Nephron (organoid): ENCODE results near the gene NEK11.

Experiments used
- H3K27ac Mint-ChIP-seq, 3 experiments: 2 replicates each; pipeline ENCODE4 v1.8.0; 2020; ENCODE audit warnings: mixed read lengths in 3 of 3, mild to moderate bottlenecking in 2 of 3, moderate library complexity in 1 of 3
- H3K27me3 Mint-ChIP-seq: 2 replicates; pipeline ENCODE4 v1.8.0; 2021; ENCODE audit warnings: low read depth, mild to moderate bottlenecking, moderate library complexity, mixed read lengths
- H3K36me3 Mint-ChIP-seq: 2 replicates; pipeline ENCODE4 v1.8.0; 2020; ENCODE audit warnings: low read depth, mixed read lengths
- H3K4me1 Mint-ChIP-seq: 2 replicates; pipeline ENCODE4 v1.8.0; 2020; ENCODE audit warnings: mixed read lengths
- H3K4me3 Mint-ChIP-seq, 3 experiments: 2 replicates each; pipeline ENCODE4 v1.8.0; 2020; ENCODE audit warnings: mild to moderate bottlenecking in 3 of 3, mixed read lengths in 3 of 3, moderate library complexity in 2 of 3
- H3K9me3 Mint-ChIP-seq: 2 replicates; pipeline ENCODE4 v1.8.0; 2020; ENCODE audit warnings: mixed read lengths
- TF ChIP-seq, protein P1 (sequence below), 3 experiments: fragments of 200-600 bp; sonication (generic); IDR thresholded peaks; one replicate each; pipeline ENCODE4 v1.5.0; 2021; ENCODE audit warnings: antibody characterized with exemption in 3 of 3; ENCODE audit not compliant: unreplicated experiment in 3 of 3

NEK11 gene

GRCh38 chr3:131072099-131072559 is 45.5 kb downstream of the NEK11 start:
- Mint-ChIP-seq H3K36me3 (no peaks in the 10 kb centered on the region), H3K4me3 (no peak overlapping the region), H3K4me1 (no peaks in the 10 kb centered on the region), H3K9me3 (no peaks in the 10 kb centered on the region), H3K27ac (no peak overlapping the region), H3K27me3 (no peaks in the 10 kb centered on the region)
- TF ChIP-seq, protein P1, sequence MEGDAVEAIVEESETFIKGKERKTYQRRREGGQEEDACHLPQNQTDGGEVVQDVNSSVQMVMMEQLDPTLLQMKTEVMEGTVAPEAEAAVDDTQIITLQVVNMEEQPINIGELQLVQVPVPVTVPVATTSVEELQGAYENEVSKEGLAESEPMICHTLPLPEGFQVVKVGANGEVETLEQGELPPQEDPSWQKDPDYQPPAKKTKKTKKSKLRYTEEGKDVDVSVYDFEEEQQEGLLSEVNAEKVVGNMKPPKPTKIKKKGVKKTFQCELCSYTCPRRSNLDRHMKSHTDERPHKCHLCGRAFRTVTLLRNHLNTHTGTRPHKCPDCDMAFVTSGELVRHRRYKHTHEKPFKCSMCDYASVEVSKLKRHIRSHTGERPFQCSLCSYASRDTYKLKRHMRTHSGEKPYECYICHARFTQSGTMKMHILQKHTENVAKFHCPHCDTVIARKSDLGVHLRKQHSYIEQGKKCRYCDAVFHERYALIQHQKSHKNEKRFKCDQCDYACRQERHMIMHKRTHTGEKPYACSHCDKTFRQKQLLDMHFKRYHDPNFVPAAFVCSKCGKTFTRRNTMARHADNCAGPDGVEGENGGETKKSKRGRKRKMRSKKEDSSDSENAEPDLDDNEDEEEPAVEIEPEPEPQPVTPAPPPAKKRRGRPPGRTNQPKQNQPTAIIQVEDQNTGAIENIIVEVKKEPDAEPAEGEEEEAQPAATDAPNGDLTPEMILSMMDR (IDR thresholded peaks at IDR 0.05; ENCODE audit: unreplicated experiment in 3 of 3), result no peak

- Mint-ChIP-seq H3K27ac (no peak overlapping the region), H3K36me3 (no peaks in the 10 kb centered on the region), H3K9me3 (no peaks in the 10 kb centered on the region), H3K4me3 (no peak overlapping the region), H3K27me3 (no peaks in the 10 kb centered on the region), H3K4me1 (peaks cover 4% of the 10 kb centered on the region)
- TF ChIP-seq, protein P1 (IDR thresholded peaks at IDR 0.05; ENCODE audit: unreplicated experiment in 3 of 3), result no peak
These were observed 46.2 kb downstream of the NEK11 start for GRCh38 chr3:131072845-131073244.

- Mint-ChIP-seq H3K27ac (no peak overlapping the region), H3K9me3 (no peaks in the 10 kb centered on the region), H3K36me3 (no peaks in the 10 kb centered on the region), H3K4me3 (no peak overlapping the region), H3K4me1 (peaks cover 7% of the 10 kb centered on the region), H3K27me3 (no peaks in the 10 kb centered on the region)
- TF ChIP-seq, protein P1 (IDR thresholded peaks at IDR 0.05; ENCODE audit: unreplicated experiment in 3 of 3), result no peak
These were observed 49.1 kb downstream of the NEK11 start for GRCh38 chr3:131075632-131076328.

GRCh38 chr3:131077904-131078303 is 51.2 kb downstream of the NEK11 start:
- H3K4me3 Mint-ChIP-seq, result no peak overlapping the region

DNA sequence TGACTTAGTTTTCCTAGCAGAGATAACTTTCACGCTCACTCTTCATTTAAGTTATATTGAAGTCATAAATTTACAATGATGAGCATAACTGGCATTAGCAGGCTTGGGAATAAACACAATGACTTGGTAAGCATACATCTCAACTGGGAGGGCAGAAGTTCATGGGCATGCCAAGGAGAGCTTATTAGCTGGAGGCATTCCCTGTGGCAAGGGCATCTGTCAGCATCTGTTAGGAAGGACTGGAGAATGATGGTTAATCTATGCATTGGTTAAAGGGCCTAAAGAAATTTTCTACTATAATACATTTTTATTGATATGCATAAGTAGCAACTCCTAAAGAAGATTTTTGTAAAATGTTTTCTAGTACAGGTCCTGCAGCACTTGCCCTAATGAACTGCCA is 52.4 kb downstream of the NEK11 start:
- no peaks in the 10 kb centered on the region for H3K9me3 Mint-ChIP-seq
- no peaks in the 10 kb centered on the region for H3K27me3 Mint-ChIP-seq
- peaks cover 27% of the 10 kb centered on the region for H3K4me1 Mint-ChIP-seq
- H3K36me3 Mint-ChIP-seq, result no peaks in the 10 kb centered on the region
- TF ChIP-seq, protein P1 (IDR thresholded peaks at IDR 0.05; ENCODE audit: unreplicated experiment in 3 of 3), result no peak
- H3K4me3 Mint-ChIP-seq, result no peak overlapping the region
- H3K27ac Mint-ChIP-seq, result no peak overlapping the region

More at GRCh38 chr3:131077904-131078303, 51.2 kb downstream of the NEK11 start:
- Mint-ChIP-seq H3K27me3 (no peaks in the 10 kb centered on the region), H3K9me3 (no peaks in the 10 kb centered on the region), H3K4me1 (peaks cover 17% of the 10 kb centered on the region), H3K36me3 (no peaks in the 10 kb centered on the region), H3K27ac (no peak overlapping the region)
- TF ChIP-seq, protein P1 (IDR thresholded peaks at IDR 0.05; ENCODE audit: unreplicated experiment in 3 of 3), result no peak

DNA sequence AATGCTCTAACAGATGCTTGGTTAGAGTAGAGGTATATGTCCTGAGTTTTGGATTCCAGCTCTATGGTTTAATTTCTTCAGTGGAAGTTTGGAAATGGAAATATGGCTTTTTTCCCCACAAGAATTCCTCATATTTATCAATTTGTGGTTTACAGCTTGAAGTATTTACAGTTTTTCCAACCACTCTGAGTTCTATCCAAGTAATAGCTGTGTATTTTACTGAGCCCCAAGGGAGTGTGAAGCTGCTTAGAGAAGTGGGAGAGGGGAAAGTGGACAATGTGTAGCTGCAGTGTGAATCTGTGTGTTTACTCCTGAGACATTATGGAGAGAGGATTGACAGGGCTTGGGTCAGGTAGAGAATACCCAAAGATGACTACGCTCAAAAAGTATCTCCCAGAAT is 54.5 kb downstream of the NEK11 start:
- no peaks in the 10 kb centered on the region for H3K27me3 Mint-ChIP-seq
- no peaks in the 10 kb centered on the region for H3K9me3 Mint-ChIP-seq
- TF ChIP-seq, protein P1 (IDR thresholded peaks at IDR 0.05; ENCODE audit: unreplicated experiment in 3 of 3), result no peak
- H3K27ac Mint-ChIP-seq, result no peak overlapping the region
- no peaks in the 10 kb centered on the region for H3K36me3 Mint-ChIP-seq
- peaks cover 28% of the 10 kb centered on the region for H3K4me1 Mint-ChIP-seq
- no peak overlapping the region for H3K4me3 Mint-ChIP-seq
